CD4-positive, alpha-beta T cell treated with Interferon gamma for 1 hour (primary cell): ENCODE data around the gene DNAH10.
"Not testable (repeated sequence)": the region's sequence is repeated elsewhere in the genome, so short reads cannot be mapped to it uniquely, and the experiment has no call there.

Experiments
- DNase-seq: peaks from one replicate; pipeline ENCODE4 v3.0.0-alpha.2; 2020

The DNAH10 gene

DNA sequence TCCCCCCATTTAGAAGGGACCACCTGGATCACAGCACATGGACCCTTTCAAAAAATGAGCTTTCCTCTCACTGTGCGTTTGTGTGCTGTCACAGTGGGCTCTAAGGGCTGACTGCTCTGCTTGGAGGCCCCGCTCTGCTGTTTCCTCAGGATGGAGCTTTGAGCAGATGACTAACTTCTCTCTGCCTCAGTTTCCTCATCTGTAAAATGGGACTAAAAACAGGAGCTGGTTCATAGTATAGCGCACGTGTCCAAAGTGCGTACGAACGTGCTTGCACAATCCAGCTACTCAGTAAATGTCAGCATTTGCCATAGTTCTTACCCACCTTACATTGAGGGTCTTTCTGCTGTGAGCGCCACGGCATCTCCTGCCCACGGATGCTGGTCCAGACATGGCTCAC lies 12.7 kb upstream of the DNAH10 start:
- DNase-seq = no peak

DNA sequence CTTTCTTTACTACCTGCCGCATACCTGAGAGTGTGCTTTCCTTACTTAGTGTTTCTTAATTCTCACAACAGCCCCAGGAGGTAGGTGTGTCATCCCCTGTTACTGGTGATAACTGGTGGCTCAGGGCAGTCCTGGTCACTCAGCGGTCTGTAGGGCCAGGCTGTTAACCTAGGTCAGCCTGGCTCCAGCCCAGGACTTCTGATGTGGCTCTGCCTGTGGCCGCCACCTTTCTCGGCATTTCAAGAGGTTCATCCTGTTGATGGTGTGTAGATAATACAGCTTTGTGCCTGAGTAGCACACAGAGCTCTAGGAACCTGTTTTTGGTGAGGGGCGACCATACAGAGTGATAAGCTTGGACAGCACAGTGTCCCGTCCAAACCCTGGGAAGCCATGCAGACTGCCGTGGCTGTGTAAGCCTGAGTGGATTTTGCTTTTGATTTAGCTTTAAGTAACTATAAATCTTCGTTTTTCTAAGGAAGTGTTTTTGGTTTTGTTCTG lies 11.9 kb upstream of the DNAH10 start:
- DNase-seq = no peak

DNA sequence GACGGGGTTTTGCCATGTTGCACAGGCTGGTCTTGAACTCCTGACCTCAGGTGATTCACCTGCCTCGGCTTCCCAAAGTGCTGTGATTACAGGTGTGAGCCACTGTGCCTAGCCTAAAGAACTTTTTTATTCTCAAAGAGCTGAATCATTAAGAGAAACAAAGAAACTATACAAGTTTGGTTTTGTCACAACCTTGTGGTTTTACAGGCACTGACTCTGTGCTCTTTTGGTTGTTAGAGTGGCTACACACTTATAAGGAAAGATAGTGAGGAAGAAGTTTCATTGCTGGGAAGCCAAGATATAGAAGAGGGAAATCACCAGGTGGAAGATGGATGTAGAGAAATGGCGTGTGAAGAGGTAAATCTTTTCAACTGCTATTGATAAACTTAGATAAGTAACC lies 10.1 kb upstream of the DNAH10 start:
- no peak for DNase-seq

DNA sequence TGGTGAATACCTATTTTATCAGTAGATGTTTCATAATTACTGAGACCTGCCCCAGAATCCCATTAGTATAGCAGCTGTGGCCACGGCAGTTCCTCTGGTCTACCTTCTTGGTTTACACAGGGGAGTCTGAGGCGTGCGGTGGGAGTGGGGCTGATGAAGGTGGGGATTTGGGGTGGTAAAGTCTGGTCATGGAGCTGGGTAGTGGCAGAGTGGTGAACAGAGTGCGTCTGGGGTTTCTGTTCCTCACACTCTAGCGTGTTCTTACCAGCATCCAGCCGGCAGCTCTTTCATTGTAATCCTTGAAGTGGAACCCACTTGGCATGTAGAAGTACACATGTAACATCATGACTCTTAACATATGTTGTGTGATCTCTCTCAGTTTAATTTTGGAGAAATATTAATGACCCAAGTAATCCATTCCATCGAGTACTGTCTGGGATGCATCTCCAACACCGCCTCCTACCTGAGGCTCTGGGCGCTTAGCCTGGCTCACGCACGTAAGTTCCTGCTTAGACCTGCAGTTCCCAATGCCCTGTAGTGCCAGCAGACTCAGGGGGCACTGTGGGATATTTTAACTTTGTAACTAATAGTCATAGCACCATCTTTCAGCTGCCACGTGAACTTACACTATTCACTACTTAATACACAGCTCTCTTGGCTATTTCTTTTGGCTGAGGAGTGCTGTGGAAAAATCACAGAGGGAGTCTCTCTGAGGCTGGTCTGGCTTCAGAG lies 7.9 kb upstream of the DNAH10 start:
- DNase-seq = no peak

GRCh38 chr12:123757561-123757960 lies 4.5 kb upstream of the DNAH10 start:
- DNase-seq = no peak

- no peak for DNase-seq
Measured at GRCh38 chr12:123760267-123760938, 1.7 kb upstream of the DNAH10 start.

DNA sequence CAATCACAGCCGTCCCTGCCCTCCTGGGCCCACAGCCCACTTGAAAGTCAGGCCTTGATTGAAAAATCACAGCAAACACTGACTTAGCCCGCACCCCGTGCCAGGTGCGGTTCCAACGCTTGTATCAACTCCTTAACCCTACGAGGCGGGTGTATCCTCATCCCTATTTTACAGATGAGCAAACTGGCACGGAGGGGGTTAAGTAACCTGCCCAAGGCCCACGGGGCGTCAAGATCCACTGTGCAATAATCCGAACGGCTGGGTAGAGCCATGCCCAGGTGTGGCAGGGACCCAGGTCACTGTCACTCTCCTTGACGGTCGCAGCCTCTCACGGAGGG lies 583 bp downstream of the DNAH10 start:
- no peak for DNase-seq

DNA sequence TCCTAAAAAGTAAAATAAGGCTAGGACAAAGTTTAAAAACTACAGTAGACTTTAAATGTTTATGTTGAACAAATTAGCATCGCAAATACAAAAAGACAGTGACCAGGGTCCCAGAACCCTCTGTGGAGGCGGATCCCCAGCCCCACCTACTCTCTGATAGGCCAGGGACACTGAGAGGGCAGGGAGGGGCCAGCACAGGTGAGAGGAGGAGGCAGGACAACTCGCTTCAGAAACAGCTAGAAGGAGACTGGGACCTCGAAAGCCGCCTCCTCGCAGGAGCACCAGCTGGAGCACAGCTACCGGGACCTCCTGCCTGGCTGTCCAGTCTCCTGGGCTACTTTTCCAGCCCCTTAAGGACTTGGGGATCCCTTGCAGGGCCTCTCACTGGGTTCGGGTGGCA lies 992 bp downstream of the DNAH10 start:
- DNase-seq = no peak

DNA sequence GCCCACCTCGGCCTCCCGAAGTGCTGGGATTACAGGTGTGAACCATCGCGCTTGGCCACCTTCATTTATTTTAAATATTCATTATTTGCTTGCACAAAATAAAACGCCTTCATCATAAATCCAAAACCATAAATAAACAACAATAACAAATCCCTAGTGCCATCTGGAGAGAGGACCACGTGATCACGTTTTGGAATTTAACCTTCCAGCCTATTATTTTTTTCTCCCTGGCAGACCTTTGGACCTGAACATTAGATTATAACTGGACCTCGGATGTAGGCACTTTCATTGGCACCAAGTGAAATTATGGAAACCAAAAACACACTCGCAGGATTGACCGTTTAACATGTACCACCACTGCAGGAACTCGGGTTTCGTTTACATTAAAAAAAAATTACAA lies 2.0 kb downstream of the DNAH10 start:
- DNase-seq = no peak

GRCh38 chr12:123765504-123766035 lies 3.5 kb downstream of the DNAH10 start:
- no peak for DNase-seq

GRCh38 chr12:123767613-123768012 lies 5.5 kb downstream of the DNAH10 start:
- peak; percentile 27 for DNase-seq

- DNase-seq = no peak
Measured at GRCh38 chr12:123771261-123771660, 9.2 kb downstream of the DNAH10 start.

- DNase-seq = no peak
Measured at GRCh38 chr12:123772074-123772473, 10.0 kb downstream of the DNAH10 start.

DNA sequence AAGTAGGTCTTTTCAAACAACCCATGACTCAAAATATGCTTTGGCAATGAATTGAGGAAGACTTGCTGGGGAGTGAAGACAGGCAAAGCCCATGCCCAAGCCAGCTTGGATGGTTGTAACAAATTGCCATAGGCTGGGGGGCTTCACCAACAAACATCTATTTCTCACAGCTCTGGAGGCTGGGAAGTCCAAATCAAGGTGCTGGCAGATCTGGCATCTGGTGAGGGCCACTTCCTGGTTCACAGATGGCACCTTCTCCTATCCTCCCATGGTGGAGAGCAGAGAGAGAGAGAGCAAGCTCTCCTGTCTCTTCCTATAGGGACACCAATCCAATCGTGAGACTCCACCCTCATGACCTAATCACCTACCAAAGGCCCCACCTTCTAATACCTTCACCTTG lies 11.3 kb downstream of the DNAH10 start:
- DNase-seq = no peak

GRCh38 chr12:123779551-123779950 lies 17.4 kb downstream of the DNAH10 start:
- DNase-seq = no peak

GRCh38 chr12:123782997-123783792 lies 21.1 kb downstream of the DNAH10 start:
- no peak for DNase-seq

GRCh38 chr12:123787466-123787865 lies 25.4 kb downstream of the DNAH10 start:
- DNase-seq = no peak

- DNase-seq = no peak
Measured at GRCh38 chr12:123788541-123788940, 26.4 kb downstream of the DNAH10 start.

- not testable (repeated sequence) for DNase-seq
Measured at GRCh38 chr12:123789422-123789821, 27.3 kb downstream of the DNAH10 start.

DNA sequence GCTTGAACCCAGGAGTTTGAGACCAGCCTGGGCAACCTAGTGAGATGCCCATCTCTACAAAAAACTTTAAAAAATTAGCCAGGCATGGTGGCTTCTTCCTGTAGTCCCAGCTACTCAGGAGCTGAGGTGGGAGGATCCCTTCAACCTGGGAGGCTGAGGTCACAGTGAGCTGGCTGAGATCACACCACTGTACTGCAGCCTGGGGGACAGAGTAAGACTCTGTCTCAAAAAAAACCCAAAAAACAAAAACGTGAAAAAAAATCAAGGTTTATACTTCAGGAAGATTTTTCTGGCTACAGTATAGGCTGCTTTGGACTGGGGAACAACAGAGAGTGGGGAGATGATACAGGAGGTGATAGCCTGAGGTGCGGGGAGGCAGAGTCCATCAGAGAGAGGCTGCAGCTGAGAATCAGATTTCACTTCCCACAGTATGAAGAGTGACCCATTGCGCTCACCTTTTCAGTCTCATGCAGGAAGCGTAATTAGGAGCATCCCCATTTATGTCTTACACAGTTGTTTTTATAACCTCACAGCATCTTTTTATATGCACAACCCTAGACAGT lies 28.9 kb downstream of the DNAH10 start:
- DNase-seq = no peak

- DNase-seq = no peak
Measured at GRCh38 chr12:123794027-123794426, 31.9 kb downstream of the DNAH10 start.

DNA sequence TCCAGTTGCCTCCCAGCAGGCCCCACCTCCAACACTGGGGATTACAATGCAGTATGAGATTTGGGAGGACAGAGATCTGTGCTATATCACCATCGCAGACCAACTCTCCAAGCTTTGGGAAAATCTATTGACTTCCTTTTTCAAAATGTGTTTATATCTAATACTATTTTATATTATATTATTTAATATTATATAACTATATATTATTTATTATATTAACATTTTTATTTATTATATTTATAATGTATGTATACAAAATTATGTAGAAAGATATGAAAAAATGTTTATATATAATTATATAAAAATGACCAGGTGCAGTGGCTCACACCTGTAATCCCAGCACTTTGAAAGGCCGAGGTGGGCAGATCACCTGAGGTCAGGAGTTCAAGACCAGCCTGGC lies 36.4 kb downstream of the DNAH10 start:
- no peak for DNase-seq

- DNase-seq = no peak
Measured at GRCh38 chr12:123799227-123799626, 37.1 kb downstream of the DNAH10 start.
